A673 (cell line): ENCODE data around the gene LY6G5B. TPM values are rescaled to one million over a fixed set of nuclear protein-coding genes. Genes with fewer than 3 reads are reported as not detected.

ENCODE experiments used
- BruUV-seq: library from RNA; stranded (reverse); fragments of 400-500 nt; replicated peaks from 2 replicates; lab custom pipeline; 2021; lab: Mats Ljungman, UMichigan
- CTCF ChIA-PET: fragments of 300-600 bp; sonication (Branson Sonifier 250); formaldehyde crosslinking; loops from one replicate; lab custom pipeline; 2022; ENCODE audit warnings: antibody characterized with exemption; lab: Charles Lee
- POLR2A ChIA-PET: fragments of 300-600 bp; sonication (Branson Sonifier 250); formaldehyde crosslinking; loops from one replicate; lab custom pipeline; 2022; ENCODE audit warnings: antibody characterized with exemption; ENCODE audit not compliant: low non-redundant PET; lab: Charles Lee
- DNase-seq: peaks from one replicate; pipeline ENCODE4 v3.0.0-alpha.2; 2015; ENCODE audit warnings: low spot score
- H3K27ac ChIP-seq: fragments of 200-600 bp; sonication (generic); 2 replicates; pipeline ENCODE4 v1.5.1; 2016; ENCODE audit warnings: mixed run types, low read depth, mild to moderate bottlenecking, mixed read lengths, antibody characterized with exemption, low read length; ENCODE audit not compliant: poor library complexity, severe bottlenecking
- H3K27me3 ChIP-seq: fragments of 200-600 bp; sonication (generic); replicated peaks from 2 replicates; pipeline ENCODE4 v1.6.1; 2017; ENCODE audit warnings: mixed run types, low read depth, mild to moderate bottlenecking, mixed read lengths, antibody characterized with exemption, low read length; ENCODE audit not compliant: insufficient read depth, poor library complexity
- H3K36me3 ChIP-seq: fragments of 200-600 bp; sonication (generic); 2 replicates; pipeline ENCODE4 v1.6.1; 2016; ENCODE audit warnings: mixed run types, mild to moderate bottlenecking, mixed read lengths, antibody characterized with exemption, low read length; ENCODE audit not compliant: insufficient read depth, poor library complexity, severe bottlenecking
- H3K4me1 ChIP-seq: fragments of 200-600 bp; sonication (generic); 2 replicates; pipeline ENCODE4 v1.6.1; 2017; ENCODE audit warnings: mixed run types, mild to moderate bottlenecking, mixed read lengths, antibody characterized with exemption, low read length; ENCODE audit not compliant: insufficient read depth, poor library complexity, severe bottlenecking
- H3K4me3 ChIP-seq: fragments of 200-600 bp; sonication (generic); 2 replicates; pipeline ENCODE4 v1.5.1; 2016; ENCODE audit warnings: low read depth, mixed run types, mild to moderate bottlenecking, mixed read lengths, low read length; ENCODE audit not compliant: poor library complexity, severe bottlenecking
- H3K9me3 ChIP-seq: fragments of 200-600 bp; sonication (generic); 2 replicates; pipeline ENCODE4 v1.6.1; 2016; ENCODE audit warnings: mixed run types, low read depth, mild to moderate bottlenecking, mixed read lengths, antibody characterized with exemption, low read length; ENCODE audit not compliant: poor library complexity, severe bottlenecking
- CTCF ChIP-seq: fragments of 300-800, 200-600 bp; sonication (generic); conservative IDR thresholded peaks from 2 replicates; pipeline ENCODE4 v1.5.1; 2017; ENCODE audit warnings: low read depth, mild to moderate bottlenecking, antibody characterized with exemption, low read length, moderate library complexity, mixed read lengths
- EZH2 ChIP-seq: fragments of 200-600 bp; sonication (generic); IDR thresholded peaks from 2 replicates; pipeline ENCODE4 v1.6.1; 2017; ENCODE audit warnings: borderline replicate concordance, low read depth, mild to moderate bottlenecking, mixed read lengths, antibody characterized with exemption, low read length; ENCODE audit not compliant: poor library complexity, severe bottlenecking
- intact Hi-C: fragments of 100-400 bp; cut with micrococcal nuclease; formaldehyde crosslinking; loops from one replicate; pipeline ENCODE4 v1.10.0; 2022; ENCODE audit not compliant: unreplicated experiment
- total RNA-seq: library from RNA; stranded (reverse); gene quantifications from 2 replicates; pipeline ENCODE4 v1.2.3, GENCODE V29; 2021

LY6G5B gene
- total RNA-seq, 1 experiment from 2014 or later: 18.9 TPM

GRCh38 chr6:31691078-31691463 is 21.3 kb downstream of the LY6G5B start:
- H3K27me3 ChIP-seq: no peaks in the 10 kb centered on the region
- H3K4me3 ChIP-seq: no peak overlapping the region
- DNase-seq: no peak
- POLR2A ChIA-PET: no interaction called here
- H3K4me1 ChIP-seq: no peaks in the 10 kb centered on the region
- peaks cover 30% of the 10 kb centered on the region for H3K36me3 ChIP-seq
- intact Hi-C loops: no loop called here
- no TSS peak for BruUV-seq
- no peaks in the 10 kb centered on the region for H3K9me3 ChIP-seq
- no peak for TF ChIP-seq EZH2
- TF ChIP-seq CTCF: no peak
- CTCF ChIA-PET: interaction anchor here (0.6 kb wide), 1 partner anchor 39 kb away, joined by 3 read pairs; no protein-coding TSS in a partner anchor
- no peak overlapping the region for H3K27ac ChIP-seq

DNA sequence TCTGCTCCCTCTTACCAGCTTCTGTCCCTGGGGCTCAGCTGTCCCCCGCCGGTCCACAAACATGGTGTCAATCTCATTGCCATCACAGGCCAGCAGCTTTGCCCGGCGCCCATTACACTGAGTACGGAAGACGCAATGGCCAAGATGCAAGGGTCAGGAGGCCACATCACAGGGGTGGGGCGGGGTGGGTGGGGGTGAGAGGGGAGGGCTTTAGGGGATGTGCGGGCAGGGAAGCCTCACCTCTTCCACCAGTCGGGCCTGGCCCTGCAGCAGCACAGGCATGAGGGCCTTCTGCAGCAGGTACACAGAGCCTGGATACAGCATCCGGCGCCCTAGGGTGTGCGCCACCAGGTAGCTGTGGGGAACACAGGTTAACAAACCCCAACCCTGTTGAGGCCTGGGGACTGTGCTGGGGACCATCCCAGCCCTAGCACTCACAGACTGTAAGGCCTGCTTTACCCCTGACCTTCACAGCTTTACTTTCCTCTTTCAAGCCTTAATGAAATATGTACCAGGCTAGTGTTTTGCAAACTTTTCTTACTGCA is 21.9 kb downstream of the LY6G5B start:
- no TSS peak for BruUV-seq
- no peaks in the 10 kb centered on the region for H3K9me3 ChIP-seq
- ChIA-PET CTCF (no interaction called here), POLR2A (no interaction called here)
- no peaks in the 10 kb centered on the region for H3K27me3 ChIP-seq
- intact Hi-C loops: no loop called here
- H3K4me3 ChIP-seq: no peak overlapping the region
- H3K27ac ChIP-seq: no peak overlapping the region
- peaks cover 34% of the 10 kb centered on the region for H3K36me3 ChIP-seq
- no peaks in the 10 kb centered on the region for H3K4me1 ChIP-seq
- no peak for DNase-seq
- TF ChIP-seq EZH2: no peak
- no peak for TF ChIP-seq CTCF

DNA sequence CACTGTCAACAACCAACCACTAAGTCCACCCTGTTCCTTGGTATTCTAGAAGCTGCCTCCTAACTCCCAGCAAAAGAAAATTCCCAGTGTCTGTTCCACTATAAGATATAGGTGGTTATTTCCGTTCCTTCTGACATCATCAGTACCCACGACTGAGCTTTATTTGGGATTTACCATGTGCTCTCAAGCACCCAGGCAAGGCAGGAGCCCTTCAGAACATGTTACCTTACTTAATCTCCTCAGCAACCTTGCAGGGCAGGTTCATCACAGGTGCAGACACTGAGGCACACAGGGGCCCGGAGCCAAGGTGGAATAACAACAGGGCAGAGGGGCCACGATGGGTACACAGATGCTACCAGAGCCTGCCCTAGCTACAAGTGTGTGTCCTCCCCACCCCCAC is 22.6 kb downstream of the LY6G5B start:
- no peaks in the 10 kb centered on the region for H3K4me1 ChIP-seq
- no peaks in the 10 kb centered on the region for H3K27me3 ChIP-seq
- POLR2A ChIA-PET: no interaction called here
- H3K4me3 ChIP-seq: no peak overlapping the region
- no peak for DNase-seq
- H3K9me3 ChIP-seq: no peaks in the 10 kb centered on the region
- no peak overlapping the region for H3K27ac ChIP-seq
- CTCF ChIA-PET: no interaction called here
- BruUV-seq: no TSS peak
- TF ChIP-seq CTCF: no peak
- TF ChIP-seq EZH2: no peak
- intact Hi-C loops: no loop called here
- peaks cover 37% of the 10 kb centered on the region for H3K36me3 ChIP-seq
